Measurements from ENCODE around the gene ZC3HAV1L.
"Not testable (repeated sequence)": the region's sequence is repeated elsewhere in the genome, so short reads cannot be mapped to it uniquely, and the experiment has no call there.

Gene ZC3HAV1L

GRCh38 chr7:139018910-139019309, 16.9 kb downstream of the ZC3HAV1L start:
- DNase-seq (ENCODE audit: low read depth, low spot score) = no peak

GRCh38 chr7:139016931-139017511, 18.8 kb downstream of the ZC3HAV1L start:
- peak; percentile 21 for DNase-seq (ENCODE audit: low read depth, low spot score)

DNA sequence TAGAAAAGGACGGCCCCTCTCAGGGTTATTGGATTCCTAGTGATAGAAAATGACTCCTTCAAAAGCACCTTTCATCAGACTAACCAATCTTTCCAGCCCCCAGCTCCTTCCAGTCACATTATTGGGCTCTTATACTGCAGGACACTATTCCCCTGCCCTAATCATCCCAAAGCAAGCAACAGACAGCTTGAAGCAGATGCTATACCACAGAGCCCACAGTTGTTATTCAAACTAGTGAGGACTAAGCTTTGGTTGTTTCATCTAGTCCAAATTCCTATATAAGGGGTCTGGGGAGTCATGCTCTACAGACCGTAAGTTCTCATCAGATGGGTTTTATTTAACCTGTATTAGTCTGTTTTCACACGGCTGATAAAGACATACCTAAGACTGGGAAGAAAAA, 24.5 kb downstream of the ZC3HAV1L start:
- no peak for DNase-seq (ENCODE audit: low read depth, low spot score)

- no peak for DNase-seq (ENCODE audit: low read depth, low spot score)
Measured at GRCh38 chr7:139004321-139005090, 31.3 kb downstream of the ZC3HAV1L start.

DNA sequence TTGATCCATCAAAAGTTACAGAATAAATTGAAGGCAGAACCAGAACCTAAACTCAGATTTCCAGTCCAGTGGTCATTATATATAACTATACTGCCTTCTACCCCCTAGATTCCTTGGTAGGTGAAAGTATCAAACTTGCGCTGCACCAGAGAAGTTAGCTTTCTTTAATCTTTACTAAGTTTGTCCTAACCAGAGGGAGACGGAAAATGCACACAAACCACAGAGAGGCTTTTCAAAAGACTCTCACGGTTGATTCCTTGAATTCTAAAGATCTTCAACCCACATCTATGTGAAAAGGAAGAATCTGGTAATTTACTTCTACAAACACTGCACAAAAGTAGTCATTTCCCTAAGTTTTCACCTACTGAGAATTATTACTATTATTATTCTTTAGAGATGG, 36.4 kb downstream of the ZC3HAV1L start:
- no peak for DNase-seq (ENCODE audit: low read depth, low spot score)

DNA sequence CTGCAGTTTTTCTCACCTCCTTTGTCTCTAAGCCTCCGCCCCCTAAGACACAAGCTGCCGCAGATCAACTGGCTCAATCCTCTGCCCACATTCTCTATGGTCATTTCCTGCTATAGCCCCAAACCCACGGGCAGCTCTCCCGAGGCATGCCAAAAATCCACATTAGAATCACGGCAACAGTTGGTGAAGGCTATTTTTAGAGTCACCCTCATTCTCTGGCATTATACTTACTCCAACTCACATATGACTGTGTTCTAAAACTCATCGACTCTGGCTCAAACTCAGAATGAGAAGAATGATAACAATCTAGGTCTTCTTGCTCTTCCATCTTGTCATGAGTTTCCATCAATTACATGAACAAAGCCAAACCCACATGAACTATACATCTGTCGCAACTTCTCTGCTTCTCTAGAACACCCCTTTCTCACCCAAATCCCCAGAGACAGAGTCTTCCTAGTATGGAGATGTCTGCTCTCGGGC, 43.8 kb downstream of the ZC3HAV1L start:
- no peak for DNase-seq (ENCODE audit: low read depth, low spot score)

- DNase-seq (ENCODE audit: low read depth, low spot score) = no peak
Measured at GRCh38 chr7:138987686-138988085, 48.2 kb downstream of the ZC3HAV1L start.

DNA sequence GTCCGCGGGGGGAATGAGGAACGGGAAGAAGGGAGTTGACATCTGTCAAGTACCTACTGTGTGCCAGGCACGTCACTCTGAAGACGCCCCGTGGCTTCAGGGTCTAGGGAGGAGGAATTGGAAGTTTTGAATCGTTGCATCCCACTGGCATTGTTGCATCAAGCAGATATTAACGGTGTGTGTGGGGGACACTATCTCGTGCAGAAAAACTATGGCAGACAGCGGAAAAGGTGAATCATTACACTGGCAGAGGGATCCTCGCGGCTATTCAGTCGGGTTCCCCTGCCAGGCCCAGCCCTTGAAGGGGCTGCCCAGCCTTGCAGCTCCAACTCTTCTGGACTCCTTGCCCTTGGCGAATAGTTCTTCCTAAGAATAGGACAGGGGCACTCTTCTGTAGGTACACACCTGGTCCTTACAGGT, 53.6 kb downstream of the ZC3HAV1L start:
- DNase-seq (ENCODE audit: low read depth, low spot score) = no peak

GRCh38 chr7:138981332-138982203, 54.3 kb downstream of the ZC3HAV1L start, which contains the start of gene KIAA1549:
Gene KIAA1549 (minus strand): TSS chr7:138981389. CDS start chr7:138981269, 120 bp downstream.
- DNase-seq (ENCODE audit: low read depth, low spot score) = no peak

- DNase-seq (ENCODE audit: low read depth, low spot score) = no peak
Measured at GRCh38 chr7:138980563-138981291, 55.1 kb downstream of the ZC3HAV1L start.

GRCh38 chr7:138979988-138980562, 55.8 kb downstream of the ZC3HAV1L start:
- DNase-seq (ENCODE audit: low read depth, low spot score) = no peak

DNA sequence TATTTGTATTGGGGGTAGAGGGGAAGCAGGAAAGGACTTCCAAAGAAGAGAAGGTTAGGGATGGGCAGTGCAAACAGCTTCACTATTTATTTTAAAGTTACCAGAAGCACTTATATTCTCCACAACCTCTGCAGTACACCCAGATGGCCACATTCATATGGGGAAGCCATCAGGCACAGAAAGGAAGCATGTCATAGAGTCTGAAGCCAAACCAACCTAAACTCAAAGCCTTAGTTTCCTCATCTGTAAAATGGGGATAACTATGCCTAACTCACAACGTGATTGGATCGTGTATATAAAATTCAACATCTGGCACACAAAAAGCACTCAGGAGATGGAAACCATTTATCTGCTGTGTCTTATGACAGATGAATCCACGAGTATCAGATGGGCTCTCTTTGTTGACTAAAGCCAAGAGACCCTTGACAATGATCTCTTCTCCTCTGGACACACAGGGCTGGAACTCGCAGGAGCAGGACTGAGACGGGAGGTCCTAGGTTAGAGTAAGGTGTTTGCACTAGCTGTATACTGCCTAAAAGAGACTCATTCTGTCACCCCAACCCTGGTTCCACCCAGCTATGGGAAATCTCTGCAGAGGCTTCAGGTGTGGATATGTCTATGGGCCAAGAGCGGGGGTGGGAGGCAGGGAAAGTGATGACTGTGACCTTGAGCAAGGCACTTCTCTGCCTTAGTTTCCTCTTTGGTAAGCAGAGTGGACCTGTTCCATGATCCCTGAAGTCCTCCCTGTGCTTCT, 56.4 kb downstream of the ZC3HAV1L start:
- no peak for DNase-seq (ENCODE audit: low read depth, low spot score)

GRCh38 chr7:138978541-138979184, 57.2 kb downstream of the ZC3HAV1L start:
- no peak for DNase-seq (ENCODE audit: low read depth, low spot score)

GRCh38 chr7:138976161-138976560, 59.7 kb downstream of the ZC3HAV1L start:
- DNase-seq (ENCODE audit: low read depth, low spot score) = not testable (repeated sequence)

Measured in brain pericyte (primary cell).